ENCODE data around the gene BCOR.

GRCh38 chrX:40040686-40041461 is 56.9 kb downstream of the BCOR start:
- no peak for TF ChIP-seq ZFX (IDR thresholded peaks at IDR 0.05)
- TF ChIP-seq CTCF (conservative IDR thresholded peaks at IDR 0.05), result no peak

All from C4-2B (cell line).